NCI-H446 (cell line): Measurements from ENCODE around the gene PHB1.

Experiments used
- DNase-seq, 2 experiments: peaks; one replicate each; lab custom pipeline; 2025; lab: John Stamatoyannopoulos, UW

The PHB1 gene

DNA sequence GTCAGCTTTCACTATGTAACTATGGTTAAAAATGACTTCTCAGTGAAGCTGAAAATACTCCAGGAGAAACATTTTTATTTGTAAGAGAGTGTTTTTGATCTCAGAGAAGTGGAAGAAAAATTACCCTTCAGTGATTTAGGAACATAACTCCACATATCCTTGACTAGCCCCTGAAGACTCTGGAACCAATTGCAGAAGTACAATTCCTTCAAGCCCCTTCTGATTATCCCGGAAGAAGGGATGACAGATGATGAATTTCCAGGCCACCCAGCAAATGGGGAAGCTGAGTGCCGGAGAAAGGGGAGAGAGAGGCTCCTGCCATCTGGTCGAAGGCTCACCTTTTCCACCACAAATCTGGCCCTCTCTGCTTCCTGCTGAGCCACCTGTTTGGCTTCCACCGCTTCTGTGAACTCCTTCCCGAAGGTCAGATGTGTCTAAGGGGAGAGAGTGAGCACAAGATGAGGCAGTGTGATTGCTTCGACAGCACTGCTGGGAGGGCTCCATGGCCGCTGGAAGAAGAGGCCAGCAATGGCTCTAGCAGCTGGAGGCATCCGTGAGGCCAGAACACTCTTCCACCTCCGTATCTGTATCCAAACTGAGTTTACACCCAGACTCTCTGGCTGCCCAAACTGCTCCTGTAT lies 8.1 kb downstream of the PHB1 start:
- DNase-seq, result no peak

DNA sequence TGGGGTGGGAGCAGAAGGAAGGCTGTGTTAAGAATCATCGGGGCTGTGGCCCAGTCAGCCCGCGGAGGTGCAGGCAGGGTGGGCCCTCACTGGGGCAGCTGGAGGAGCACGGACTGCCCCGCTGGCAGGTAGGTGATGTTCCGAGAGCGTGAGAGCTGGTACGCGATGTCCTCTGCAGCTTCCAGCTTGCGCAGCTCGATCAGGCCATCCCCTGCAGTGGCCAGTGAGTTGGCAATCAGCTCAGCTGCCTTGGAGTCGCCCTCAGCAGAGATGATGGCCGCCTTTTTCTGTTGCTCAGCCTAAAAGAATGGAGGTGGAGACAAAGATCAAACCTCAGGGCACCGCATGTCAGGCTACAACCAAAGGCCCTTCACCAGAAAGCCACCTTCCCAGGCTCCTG lies 9.8 kb downstream of the PHB1 start:
- no peak for DNase-seq

DNA sequence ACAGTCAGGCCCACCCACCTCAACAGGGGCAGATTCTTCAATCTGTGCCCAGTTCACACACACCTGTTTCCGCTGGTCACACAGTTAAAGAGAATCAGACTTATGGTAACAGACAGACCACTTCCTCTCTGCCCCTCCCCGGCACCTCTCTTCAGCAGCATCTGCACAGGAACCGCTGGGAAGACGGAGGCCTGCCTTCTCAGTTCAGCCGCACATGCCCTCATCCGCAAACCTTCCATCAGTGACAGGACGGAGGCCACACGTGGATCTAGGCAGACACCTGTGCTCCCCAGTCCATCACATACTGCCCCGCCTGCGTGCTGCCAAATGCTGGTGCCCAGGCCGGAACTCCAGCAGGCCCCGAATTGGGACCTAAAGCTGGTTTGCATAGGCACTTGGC lies 10.3 kb downstream of the PHB1 start:
- DNase-seq, result no peak

DNA sequence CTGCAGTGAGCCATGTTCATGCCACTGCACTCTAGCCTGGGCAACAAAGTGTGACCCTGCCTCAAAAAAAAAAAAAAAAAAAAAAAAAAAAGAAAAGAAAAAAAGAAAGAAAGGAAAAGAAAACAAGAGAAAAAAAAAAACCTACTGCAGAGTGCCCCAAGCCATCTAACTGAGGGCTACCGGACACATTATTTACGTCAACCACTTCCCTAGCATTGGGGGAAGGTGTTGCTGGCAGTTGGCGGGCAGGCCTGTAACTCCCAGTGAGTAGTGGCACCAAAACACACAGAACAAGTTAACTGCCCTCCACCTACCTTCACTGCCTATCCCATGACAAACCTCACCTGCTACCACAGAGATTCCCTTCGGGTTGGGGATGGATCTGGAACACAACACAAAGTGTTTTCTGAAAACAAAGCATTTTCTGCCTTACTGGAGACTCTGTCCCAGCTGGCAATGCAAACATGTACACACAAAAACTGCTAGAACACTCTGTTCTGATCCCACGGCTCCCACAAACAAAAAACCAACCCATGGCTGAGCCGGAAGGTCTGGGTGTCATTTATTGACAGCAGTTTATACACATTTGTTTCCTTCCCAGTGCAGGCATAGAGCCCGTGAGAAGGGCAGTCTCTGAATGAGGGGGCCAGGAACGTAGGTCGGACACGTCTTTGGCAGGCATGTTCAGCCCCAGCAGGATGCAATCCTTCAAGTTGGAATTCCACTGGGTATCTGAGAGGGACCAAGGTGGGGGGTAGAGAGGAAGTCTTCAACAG lies 11.0 kb downstream of the PHB1 start:
- no peak for DNase-seq

DNA sequence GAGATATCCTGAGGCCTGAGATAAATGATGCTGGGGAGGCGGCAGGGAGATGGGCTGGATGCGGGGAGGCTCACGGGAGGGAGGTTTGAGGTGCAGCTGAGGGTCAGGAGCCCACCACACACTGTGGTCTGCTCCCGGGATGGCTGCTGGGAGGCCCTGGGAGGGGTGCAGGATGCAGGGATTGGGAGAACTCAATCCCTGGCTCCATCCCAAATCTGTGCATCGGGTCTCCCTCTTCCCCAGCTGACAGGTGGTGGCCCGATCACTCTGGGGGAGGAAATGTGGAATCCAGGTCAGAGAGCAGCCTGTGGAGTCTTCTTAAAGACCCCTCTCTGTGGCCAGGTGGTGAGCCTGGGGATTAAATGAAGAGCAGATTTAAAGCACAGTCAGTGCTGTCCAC lies 12.0 kb downstream of the PHB1 start:
- DNase-seq, result no peak

DNA sequence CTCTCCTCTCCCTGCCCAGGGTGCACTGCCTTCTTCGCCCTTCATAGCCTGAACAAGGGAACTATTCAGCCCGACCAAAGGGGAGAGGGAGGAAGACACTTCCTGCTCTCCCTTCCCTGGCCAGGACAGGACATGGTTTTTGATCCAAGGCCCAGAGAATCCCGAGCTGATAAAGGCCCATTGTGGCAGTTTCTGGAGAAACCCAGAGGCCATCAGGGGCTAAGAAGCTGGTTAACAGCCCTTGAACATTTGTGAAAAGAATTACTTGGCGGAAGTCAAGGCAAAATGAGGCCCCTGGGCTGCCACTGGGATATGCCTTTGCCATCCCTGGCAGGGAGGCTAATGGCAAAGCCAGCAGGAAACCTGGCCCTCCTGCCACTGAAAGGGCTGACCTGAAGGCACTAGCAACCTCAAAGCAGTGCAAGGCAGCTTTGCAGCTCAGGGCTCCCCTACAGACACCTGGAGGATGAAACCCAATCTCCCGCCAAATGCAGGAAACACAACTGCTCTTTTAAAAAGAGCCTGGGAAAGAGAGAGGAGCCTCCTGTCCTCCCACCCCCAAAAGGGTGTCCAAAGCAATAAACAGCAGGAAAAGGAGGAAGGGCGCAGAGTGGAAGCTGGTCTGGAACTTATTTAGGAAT lies 12.6 kb downstream of the PHB1 start:
- no peak for DNase-seq

DNA sequence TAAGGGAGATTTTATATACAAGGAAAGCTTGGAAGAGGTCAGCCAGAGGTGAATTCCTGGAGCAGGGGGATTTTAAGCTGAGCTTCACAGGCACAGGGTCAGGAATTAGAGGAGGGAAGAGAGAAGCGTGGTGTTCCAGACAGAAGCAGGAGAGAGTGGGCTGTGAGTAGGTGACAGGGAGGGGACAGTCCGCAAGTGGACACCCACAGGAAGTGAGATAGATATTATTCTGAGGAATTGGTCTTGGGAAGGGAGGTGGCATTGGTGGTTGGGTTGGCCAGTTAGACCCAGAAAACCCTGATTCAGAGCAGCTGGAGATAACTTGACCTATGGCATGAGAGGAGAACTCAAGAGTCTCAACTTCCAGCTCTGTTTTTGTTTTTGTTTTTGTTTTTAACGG lies 14.7 kb downstream of the PHB1 start:
- DNase-seq, result no peak

DNA sequence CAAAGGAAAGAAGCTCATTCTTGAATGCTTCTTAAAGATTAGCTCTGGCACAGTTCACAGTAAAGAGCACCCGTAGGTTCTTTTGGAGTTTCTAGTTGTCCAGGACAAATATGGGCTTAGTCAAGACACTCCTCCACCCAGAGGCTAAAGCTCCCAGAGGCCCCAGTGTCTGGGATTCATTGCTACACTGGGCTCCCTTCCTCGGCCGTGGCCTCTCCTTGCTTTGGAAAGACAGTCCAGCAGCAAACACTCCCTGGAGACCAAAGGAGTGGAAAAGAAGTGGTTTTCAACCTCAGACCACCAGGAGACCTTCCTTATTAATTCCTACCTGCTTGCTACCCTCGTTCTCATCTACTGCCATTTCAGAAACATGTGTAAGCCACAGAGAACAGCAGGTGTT lies 17.1 kb downstream of the PHB1 start:
- no peak for DNase-seq

DNA sequence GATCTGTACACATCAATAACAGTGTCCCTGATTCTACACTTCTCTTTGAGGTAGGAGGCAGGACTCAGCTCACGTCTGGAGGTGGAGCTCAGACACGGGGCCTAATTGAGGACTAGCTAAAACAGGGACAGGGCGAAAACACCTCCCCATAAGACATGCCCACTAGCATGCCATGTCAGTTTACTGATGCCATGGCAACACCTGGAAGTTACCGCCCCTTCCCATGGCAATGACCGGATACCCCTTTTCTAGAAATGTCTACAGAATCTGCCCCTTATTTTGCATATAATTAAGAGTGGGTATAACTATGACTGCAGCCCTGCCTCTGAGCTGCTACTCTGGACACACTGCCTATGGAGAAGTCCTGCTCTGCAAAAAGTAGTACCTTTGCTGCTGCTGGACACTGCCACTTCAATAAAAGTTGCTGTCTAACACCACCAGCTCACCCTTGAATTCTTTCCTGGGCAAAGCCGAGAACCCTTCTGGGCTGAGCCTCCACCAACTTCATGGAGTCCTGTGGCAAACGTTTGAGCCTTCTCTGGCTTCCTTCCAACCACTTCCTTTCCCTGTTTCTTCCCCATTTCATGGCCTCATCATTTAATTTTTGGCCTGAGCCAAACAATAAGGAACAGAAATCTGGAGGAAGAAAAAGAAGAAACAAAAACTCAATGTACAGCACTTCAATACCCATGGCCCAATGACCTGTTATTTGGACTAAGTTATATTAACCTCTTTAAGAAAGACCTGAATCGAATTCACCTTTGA lies 21.0 kb downstream of the PHB1 start:
- no peak for DNase-seq

DNA sequence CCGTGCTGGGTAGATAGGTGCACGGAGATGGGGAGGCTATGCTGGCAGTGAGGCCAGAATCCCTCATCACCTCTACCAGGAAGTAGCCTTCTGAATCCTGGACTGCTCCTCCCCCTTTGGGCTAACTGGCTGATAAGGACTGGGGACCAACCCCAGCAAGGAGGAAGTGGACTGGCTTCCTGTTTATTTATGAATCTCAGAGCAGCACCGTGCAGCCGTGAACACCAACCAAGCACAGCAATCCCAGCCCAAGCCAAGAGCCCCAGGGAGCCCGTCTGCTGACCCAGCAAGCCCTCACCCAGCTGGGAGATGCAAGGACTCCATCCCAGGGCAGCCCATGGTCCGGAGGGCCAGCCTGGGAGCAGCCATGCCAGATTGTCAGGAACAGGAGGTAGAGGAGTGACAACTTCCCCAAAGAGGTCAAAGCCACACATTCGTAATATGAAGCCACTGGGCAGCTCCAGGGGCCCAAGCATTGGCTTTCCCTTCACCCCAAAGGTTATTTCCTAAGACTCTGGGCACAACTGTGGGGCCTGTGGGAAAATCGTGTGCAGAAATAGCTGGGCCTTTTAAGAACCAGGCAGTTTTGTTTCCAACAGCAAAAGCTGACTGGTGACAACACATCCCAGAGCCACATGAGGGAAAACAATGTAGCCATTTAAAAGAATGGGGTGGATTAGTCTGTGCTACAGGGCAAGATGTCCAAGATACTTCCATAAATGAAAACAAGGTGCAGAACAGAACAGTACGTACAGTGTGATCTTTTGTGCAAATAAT lies 23.9 kb downstream of the PHB1 start:
- DNase-seq, result no peak

DNA sequence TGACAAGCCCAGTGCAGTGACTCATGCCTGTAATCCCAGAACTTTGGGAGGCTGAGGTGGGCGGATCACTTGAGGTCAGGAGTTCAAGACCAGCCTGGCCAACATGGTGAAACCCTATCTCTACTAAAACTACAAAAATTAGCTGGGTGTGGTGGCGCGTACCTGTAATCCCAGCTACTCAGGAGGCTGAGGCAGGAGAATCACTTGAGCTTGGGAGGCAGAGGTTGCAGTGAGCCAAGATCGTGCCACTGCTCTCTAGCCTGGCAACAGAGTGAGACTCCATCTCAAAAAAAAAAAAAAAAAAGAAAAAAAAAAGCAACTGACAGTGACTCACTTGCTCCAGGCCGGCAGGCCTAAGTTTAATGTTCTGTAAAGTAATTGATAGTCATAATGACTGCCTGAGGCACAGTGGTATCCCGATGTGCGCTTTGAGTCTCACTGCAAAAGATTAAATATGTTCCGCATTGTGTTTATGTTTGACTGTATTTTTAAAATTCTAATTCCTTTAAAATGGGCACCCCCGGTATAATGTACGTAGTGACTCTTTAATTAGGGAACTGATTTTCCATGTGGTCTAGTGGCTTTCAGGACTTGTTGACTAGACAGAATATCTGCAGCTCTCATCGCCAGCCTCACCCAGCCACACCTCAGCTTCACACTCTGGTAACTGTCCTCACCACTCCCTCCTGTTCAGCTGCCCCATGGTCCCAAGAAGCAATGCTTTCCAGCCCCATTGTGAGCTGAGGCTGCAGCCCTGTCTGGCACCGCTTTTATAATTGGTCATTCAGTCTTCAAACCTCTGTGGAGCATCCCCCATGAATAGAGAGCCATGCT lies 25.0 kb downstream of the PHB1 start:
- DNase-seq, result peak in 1 of 2 experiments; percentile 20

DNA sequence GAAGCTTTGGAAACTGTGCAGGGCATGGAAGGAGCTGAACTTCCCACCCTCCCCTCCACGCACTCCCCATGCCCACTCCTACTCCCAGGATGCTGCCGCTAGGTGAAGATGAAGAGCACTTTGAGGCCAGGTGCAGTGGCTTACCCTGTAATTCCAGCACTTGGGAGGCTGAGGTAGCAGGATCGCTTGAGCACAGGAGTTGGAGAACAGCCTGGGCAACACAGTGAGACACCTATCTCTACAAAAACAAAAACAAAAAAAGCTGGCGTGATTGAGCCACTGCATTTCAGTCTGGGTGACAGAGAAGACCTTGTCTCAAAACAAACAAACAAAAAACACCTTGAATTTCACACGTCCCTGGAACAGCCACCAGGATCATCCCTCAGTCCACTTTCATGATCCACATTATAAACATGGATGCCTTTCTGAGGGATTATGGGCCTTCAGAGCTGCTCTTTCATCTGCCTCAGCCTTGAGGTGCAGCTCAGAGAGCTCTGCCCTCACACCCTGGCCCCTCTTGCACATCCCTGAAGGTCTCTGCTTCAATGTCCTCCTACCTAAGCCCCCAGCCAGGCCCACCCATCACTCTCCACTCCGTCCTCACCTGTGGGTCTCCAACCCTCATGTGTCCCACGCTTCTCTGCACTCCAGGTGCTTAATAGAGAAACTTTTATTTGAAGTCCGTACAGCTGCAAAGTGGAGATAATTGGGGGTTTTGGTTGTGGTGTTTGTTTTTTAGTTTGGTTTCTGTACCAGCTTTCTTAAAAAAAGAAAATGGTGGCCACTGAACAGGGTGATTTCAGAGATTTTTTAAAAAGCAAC lies 25.8 kb downstream of the PHB1 start:
- DNase-seq, result no peak

DNA sequence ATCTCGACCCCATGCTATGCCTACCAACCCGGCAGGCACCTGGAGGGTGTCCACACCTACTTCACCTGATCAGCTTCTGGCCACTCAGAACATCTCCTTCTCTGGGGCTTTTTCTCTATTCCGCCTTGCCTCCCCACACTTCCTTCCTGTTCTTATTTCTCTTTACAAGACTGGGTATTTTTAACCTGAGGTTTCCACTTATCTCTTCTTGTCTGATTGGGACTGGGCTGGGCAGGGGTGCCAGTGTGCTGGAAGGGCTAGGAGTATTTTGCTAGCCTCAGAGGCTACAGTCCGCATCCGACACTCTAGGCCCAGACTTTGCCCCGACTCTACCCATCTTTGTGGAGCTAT lies 26.4 kb downstream of the PHB1 start:
- no peak for DNase-seq

DNA sequence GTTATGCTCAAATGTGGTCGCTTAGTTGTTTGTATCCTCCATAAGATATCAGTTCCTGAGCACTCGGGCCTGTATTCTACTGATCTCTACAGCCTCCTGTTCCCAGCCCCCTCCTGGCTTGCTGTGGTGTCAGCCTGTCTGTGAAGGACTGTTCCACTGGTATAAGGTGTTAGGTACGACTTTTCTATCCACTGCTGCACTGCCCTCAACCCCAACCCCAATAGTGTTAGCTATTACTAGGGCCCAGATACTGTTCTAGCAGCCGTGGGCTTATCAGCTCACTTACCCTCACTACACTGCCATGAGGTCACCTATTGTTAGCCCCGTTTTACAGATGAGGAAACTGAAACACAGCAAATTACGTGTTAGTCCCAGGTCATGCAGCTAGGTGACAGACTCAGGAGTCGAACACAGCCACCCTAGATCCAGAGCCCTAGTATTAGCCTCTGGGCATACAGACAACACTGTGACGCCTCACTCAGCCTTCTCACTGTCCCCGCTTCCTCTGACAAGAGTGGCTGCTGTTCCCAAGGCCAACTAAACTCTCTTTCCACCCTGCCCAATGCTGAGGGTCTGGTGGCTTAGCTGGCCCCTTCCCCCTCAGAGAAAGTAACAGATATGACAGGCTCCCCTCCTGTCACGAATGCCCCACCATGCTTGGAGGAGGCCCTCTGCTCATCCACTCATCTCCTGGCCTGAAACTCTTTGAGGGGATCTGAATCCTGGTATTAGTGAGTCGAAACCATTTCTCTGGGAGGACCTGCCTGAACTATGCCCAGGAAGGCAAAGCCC lies 27.0 kb downstream of the PHB1 start:
- DNase-seq, result no peak

DNA sequence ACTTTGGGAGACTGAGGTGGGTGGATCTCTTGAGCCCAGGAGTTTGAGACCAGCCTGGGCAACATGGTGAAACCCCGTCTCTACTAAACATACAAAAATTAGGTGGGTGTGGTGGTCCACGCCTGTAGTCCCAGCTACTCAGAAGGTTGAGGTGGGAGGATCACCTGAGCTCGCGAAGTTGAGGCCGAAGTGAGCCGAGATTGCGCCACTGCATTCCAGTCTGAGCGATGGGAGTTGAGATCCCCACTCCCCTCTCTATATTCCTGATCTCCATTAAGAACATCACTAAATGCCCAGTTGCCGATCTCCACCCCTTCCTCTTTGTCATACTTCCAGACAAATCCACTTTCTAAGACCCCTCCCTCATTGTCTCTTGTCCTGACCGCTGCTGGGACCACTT lies 28.3 kb downstream of the PHB1 start:
- DNase-seq, result no peak

DNA sequence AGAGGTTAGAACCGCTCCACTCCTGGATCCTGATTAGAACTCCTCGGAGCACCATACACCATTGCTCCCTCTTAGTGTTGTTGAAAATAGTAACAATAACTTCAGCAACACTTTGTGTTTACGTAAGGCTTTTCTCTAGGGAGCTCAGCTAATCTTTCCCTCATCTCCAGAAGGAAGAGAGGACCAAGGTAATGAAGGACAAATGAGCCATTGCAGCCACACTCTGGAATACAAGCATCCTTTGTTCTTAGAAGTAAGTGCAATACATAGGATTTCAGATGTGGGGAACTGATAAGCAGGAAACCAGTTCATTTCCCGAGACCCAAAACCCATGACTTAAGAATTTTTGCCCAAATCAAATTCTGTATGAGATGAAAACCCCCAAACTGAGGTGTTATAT lies 29.7 kb downstream of the PHB1 start:
- DNase-seq, result no peak

DNA sequence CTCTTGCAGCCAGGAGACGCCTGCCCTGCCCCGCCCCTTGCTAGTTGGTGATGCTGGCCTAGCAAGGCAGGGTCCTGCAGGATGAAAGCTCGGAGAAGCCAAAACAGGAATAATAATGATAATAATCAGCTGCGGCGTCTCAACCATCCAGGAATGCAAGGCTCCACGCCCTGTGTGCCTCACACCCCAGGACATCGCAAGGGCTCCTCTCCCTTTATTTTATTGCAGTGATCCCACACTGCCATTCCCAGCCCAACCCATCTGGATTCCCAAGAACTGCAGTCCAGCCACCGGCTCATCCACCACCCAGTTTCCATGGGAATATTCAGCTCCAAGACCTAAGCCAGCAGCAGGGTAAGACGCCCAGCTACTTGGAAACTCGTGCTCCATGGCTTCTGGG lies 31.6 kb downstream of the PHB1 start:
- no peak for DNase-seq

DNA sequence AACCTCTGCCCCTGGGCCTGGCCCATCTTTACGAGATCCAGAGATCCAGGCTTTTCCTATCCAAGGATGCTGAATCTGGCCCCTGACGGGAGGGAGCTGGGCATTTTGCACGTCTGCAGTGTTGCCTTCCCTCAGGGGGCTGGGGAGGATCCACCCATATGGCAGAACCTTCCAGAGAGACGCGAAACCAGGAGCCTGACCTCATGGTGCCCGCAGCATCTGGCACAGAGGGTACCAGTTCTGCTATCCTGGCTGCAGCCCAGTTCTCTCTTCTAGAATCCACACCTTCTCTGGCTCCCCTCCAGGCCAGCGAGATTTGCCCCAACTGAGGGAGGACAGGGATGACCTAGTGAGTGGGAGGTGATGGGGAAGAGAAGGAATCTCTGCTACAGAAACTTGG lies 32.1 kb downstream of the PHB1 start:
- DNase-seq, result peak in 1 of 2 experiments; percentile 24

DNA sequence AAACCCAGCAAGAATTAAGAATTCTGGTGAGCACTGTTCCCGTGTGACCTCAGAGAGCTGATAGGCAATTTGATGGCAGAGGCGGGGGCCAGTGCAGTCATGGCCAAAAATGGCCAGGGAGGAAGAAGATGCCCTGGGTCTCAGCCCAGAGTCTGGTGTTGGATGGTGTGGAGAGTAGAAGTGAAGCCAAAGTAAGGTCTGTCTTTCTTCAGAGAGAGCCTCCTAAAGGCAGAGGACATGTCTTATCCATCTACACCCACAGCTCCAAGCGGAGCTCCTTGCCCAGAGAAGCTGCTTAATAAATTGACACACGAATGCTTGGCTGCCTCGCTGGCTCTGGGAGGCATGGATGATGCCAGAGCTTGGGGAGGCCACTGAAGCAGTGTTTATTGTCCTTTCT lies 32.9 kb downstream of the PHB1 start:
- peak in 1 of 2 experiments; percentile 17 for DNase-seq
